Measurements from ENCODE around the gene SLC44A2. TPM values are rescaled to one million over a fixed set of nuclear protein-coding genes. Genes with fewer than 3 reads are reported as not detected.
A peak's percentile ranks its signal among the peaks of the same experiment; 100 is the strongest.

The SLC44A2 gene
- total RNA-seq, 1 donor from 2014 or later, result 41.2 TPM

- H3K9me3 ChIP-seq (ENCODE audit: control insufficient read depth in 3 of 3, low read length in 3 of 3), result no peaks in the 10 kb centered on the region
- no peak overlapping the region for H3K4me3 ChIP-seq (ENCODE audit: low read length in 3 of 3)
- peaks cover 64 to 75% (median 71%) of the 10 kb centered on the region in 3 donors for H3K36me3 ChIP-seq (ENCODE audit: control insufficient read depth in 3 of 3, insufficient read depth in 3 of 3, low read length in 3 of 3)
- H3K9ac ChIP-seq (ENCODE audit: low read depth in 1 of 3, low read length in 3 of 3), result no peak overlapping the region
- H3K4me1 ChIP-seq (ENCODE audit: control insufficient read depth in 3 of 3, insufficient read depth in 3 of 3, low read length in 3 of 3), result peaks cover 0 to 6% (median 3%) of the 10 kb centered on the region in 3 donors
- no peaks in the 10 kb centered on the region for H3K27me3 ChIP-seq (ENCODE audit: control insufficient read depth in 3 of 3, insufficient read depth in 3 of 3, low read length in 3 of 3)
- no peak overlapping the region for H3K27ac ChIP-seq (ENCODE audit: low read depth, low read length)
Measured at GRCh38 chr19:10636304-10636972, 11.1 kb downstream of the SLC44A2 start.

DNA sequence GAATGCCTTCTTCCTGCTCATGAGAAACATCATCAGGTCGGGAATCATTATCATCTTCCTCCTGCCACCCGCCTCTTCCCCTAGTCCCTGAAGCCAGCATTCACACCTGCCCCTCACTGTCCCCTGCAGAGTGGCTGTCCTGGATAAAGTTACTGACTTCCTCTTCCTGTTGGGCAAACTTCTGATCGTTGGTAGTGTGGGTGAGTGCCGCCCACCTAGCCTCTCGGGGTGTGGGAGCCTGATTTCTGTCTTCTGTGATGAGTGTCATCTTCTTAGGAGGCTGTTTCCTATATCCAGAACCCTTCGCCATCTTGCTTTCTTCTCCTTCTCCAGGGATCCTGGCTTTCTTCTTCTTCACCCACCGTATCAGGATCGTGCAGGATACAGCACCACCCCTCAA is 12.5 kb downstream of the SLC44A2 start:
- Histone ChIP-seq H3K36me3 (ENCODE audit: control insufficient read depth in 3 of 3, insufficient read depth in 3 of 3, low read length in 3 of 3) (peaks cover 64 to 75% (median 70%) of the 10 kb centered on the region in 3 donors), H3K4me3 (ENCODE audit: low read length in 3 of 3) (no peak overlapping the region), H3K27ac (ENCODE audit: low read depth, low read length) (no peak overlapping the region), H3K27me3 (ENCODE audit: control insufficient read depth in 3 of 3, insufficient read depth in 3 of 3, low read length in 3 of 3) (no peaks in the 10 kb centered on the region), H3K9ac (ENCODE audit: low read depth in 1 of 3, low read length in 3 of 3) (no peak overlapping the region), H3K4me1 (ENCODE audit: control insufficient read depth in 3 of 3, insufficient read depth in 3 of 3, low read length in 3 of 3) (peaks cover 4 to 13% (median 5%) of the 10 kb centered on the region in 3 donors), H3K9me3 (ENCODE audit: control insufficient read depth in 3 of 3, low read length in 3 of 3) (no peaks in the 10 kb centered on the region)

DNA sequence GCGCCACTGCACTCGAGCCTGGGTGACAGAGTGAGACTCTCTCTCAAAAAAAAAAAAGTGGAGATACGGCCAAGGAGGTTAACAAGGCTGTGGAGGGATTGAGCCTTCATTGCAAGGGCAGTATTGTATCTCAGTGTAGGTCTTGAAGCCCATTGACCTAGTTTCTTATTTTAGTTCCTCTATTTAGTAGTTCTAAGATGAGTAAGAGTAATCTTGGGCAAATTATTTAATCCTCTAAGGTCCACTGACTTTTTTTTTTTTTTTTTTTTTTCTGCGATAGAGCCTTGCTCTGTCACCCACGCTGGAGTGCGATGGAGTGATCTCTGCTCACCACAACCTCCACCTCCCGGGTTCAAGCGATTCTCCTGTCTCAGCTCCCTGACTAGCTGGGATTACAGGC is 14.5 kb downstream of the SLC44A2 start:
- Histone ChIP-seq H3K4me1 (ENCODE audit: control insufficient read depth in 3 of 3, insufficient read depth in 3 of 3, low read length in 3 of 3) (peaks cover 20 to 29% (median 22%) of the 10 kb centered on the region in 3 donors), H3K4me3 (ENCODE audit: low read length in 3 of 3) (no peak overlapping the region), H3K27ac (ENCODE audit: low read depth, low read length) (no peak overlapping the region), H3K9me3 (ENCODE audit: control insufficient read depth in 3 of 3, low read length in 3 of 3) (no peaks in the 10 kb centered on the region), H3K27me3 (ENCODE audit: control insufficient read depth in 3 of 3, insufficient read depth in 3 of 3, low read length in 3 of 3) (no peaks in the 10 kb centered on the region), H3K36me3 (ENCODE audit: control insufficient read depth in 3 of 3, insufficient read depth in 3 of 3, low read length in 3 of 3) (peaks cover 62 to 72% (median 71%) of the 10 kb centered on the region in 3 donors), H3K9ac (ENCODE audit: low read depth in 1 of 3, low read length in 3 of 3) (no peak overlapping the region)

- no peaks in the 10 kb centered on the region for H3K27me3 ChIP-seq (ENCODE audit: control insufficient read depth in 3 of 3, insufficient read depth in 3 of 3, low read length in 3 of 3)
- H3K36me3 ChIP-seq (ENCODE audit: control insufficient read depth in 3 of 3, insufficient read depth in 3 of 3, low read length in 3 of 3), result peaks cover 56 to 67% (median 65%) of the 10 kb centered on the region in 3 donors
- H3K9ac ChIP-seq (ENCODE audit: low read depth in 1 of 3, low read length in 3 of 3), result no peak overlapping the region
- H3K4me3 ChIP-seq (ENCODE audit: low read length in 3 of 3), result no peak overlapping the region
- no peak overlapping the region for H3K27ac ChIP-seq (ENCODE audit: low read depth, low read length)
- peaks cover 19 to 24% (median 20%) of the 10 kb centered on the region in 3 donors for H3K4me1 ChIP-seq (ENCODE audit: control insufficient read depth in 3 of 3, insufficient read depth in 3 of 3, low read length in 3 of 3)
- H3K9me3 ChIP-seq (ENCODE audit: control insufficient read depth in 3 of 3, low read length in 3 of 3), result no peaks in the 10 kb centered on the region
Measured at GRCh38 chr19:10640361-10640760, 15.0 kb downstream of the SLC44A2 start.

GRCh38 chr19:10641248-10641647 is 15.9 kb downstream of the SLC44A2 start:
- Histone ChIP-seq H3K4me3 (ENCODE audit: low read length in 3 of 3) (no peak overlapping the region), H3K4me1 (ENCODE audit: control insufficient read depth in 3 of 3, insufficient read depth in 3 of 3, low read length in 3 of 3) (peaks cover 19 to 23% (median 20%) of the 10 kb centered on the region in 3 donors), H3K27ac (ENCODE audit: low read depth, low read length) (no peak overlapping the region), H3K36me3 (ENCODE audit: control insufficient read depth in 3 of 3, insufficient read depth in 3 of 3, low read length in 3 of 3) (peaks cover 50 to 61% (median 60%) of the 10 kb centered on the region in 3 donors), H3K9ac (ENCODE audit: low read depth in 1 of 3, low read length in 3 of 3) (no peak overlapping the region), H3K27me3 (ENCODE audit: control insufficient read depth in 3 of 3, insufficient read depth in 3 of 3, low read length in 3 of 3) (no peaks in the 10 kb centered on the region), H3K9me3 (ENCODE audit: control insufficient read depth in 3 of 3, low read length in 3 of 3) (no peaks in the 10 kb centered on the region)

- no peak overlapping the region for H3K4me3 ChIP-seq (ENCODE audit: low read length in 3 of 3)
- H3K36me3 ChIP-seq (ENCODE audit: control insufficient read depth in 3 of 3, insufficient read depth in 3 of 3, low read length in 3 of 3), result peaks cover 38 to 48% (median 48%) of the 10 kb centered on the region in 3 donors
- no peaks in the 10 kb centered on the region for H3K9me3 ChIP-seq (ENCODE audit: control insufficient read depth in 3 of 3, low read length in 3 of 3)
- no peaks in the 10 kb centered on the region for H3K27me3 ChIP-seq (ENCODE audit: control insufficient read depth in 3 of 3, insufficient read depth in 3 of 3, low read length in 3 of 3)
- H3K9ac ChIP-seq (ENCODE audit: low read depth in 1 of 3, low read length in 3 of 3), result no peak overlapping the region
- peaks cover 19 to 23% (median 20%) of the 10 kb centered on the region in 3 donors for H3K4me1 ChIP-seq (ENCODE audit: control insufficient read depth in 3 of 3, insufficient read depth in 3 of 3, low read length in 3 of 3)
- H3K27ac ChIP-seq (ENCODE audit: low read depth, low read length), result no peak overlapping the region
Measured at GRCh38 chr19:10642473-10643171, 17.3 kb downstream of the SLC44A2 start.

- peak overlapping the region in 2 of 3 donors; percentile 20 to 70 for H3K9ac ChIP-seq (ENCODE audit: low read depth in 1 of 3, low read length in 3 of 3)
- peaks cover 19 to 23% (median 20%) of the 10 kb centered on the region in 3 donors for H3K4me1 ChIP-seq (ENCODE audit: control insufficient read depth in 3 of 3, insufficient read depth in 3 of 3, low read length in 3 of 3)
- H3K27me3 ChIP-seq (ENCODE audit: control insufficient read depth in 3 of 3, insufficient read depth in 3 of 3, low read length in 3 of 3), result no peaks in the 10 kb centered on the region
- peak overlapping the region; percentile 20 for H3K27ac ChIP-seq (ENCODE audit: low read depth, low read length)
- H3K36me3 ChIP-seq (ENCODE audit: control insufficient read depth in 3 of 3, insufficient read depth in 3 of 3, low read length in 3 of 3), result peaks cover 32 to 40% (median 40%) of the 10 kb centered on the region in 3 donors
- H3K9me3 ChIP-seq (ENCODE audit: control insufficient read depth in 3 of 3, low read length in 3 of 3), result no peaks in the 10 kb centered on the region
- no peak overlapping the region for H3K4me3 ChIP-seq (ENCODE audit: low read length in 3 of 3)
Measured at GRCh38 chr19:10643172-10643967, 18.0 kb downstream of the SLC44A2 start.

GRCh38 chr19:10643968-10644259 is 18.6 kb downstream of the SLC44A2 start:
- Histone ChIP-seq H3K27ac (ENCODE audit: low read depth, low read length) (peak overlapping the region; percentile 20), H3K9me3 (ENCODE audit: control insufficient read depth in 3 of 3, low read length in 3 of 3) (no peaks in the 10 kb centered on the region), H3K4me3 (ENCODE audit: low read length in 3 of 3) (no peak overlapping the region), H3K36me3 (ENCODE audit: control insufficient read depth in 3 of 3, insufficient read depth in 3 of 3, low read length in 3 of 3) (peaks cover 32 to 39% (median 38%) of the 10 kb centered on the region in 3 donors), H3K9ac (ENCODE audit: low read depth in 1 of 3, low read length in 3 of 3) (peak overlapping the region in 2 of 3 donors; percentile 20 to 70), H3K4me1 (ENCODE audit: control insufficient read depth in 3 of 3, insufficient read depth in 3 of 3, low read length in 3 of 3) (peaks cover 19 to 23% (median 20%) of the 10 kb centered on the region in 3 donors), H3K27me3 (ENCODE audit: control insufficient read depth in 3 of 3, insufficient read depth in 3 of 3, low read length in 3 of 3) (no peaks in the 10 kb centered on the region)

DNA sequence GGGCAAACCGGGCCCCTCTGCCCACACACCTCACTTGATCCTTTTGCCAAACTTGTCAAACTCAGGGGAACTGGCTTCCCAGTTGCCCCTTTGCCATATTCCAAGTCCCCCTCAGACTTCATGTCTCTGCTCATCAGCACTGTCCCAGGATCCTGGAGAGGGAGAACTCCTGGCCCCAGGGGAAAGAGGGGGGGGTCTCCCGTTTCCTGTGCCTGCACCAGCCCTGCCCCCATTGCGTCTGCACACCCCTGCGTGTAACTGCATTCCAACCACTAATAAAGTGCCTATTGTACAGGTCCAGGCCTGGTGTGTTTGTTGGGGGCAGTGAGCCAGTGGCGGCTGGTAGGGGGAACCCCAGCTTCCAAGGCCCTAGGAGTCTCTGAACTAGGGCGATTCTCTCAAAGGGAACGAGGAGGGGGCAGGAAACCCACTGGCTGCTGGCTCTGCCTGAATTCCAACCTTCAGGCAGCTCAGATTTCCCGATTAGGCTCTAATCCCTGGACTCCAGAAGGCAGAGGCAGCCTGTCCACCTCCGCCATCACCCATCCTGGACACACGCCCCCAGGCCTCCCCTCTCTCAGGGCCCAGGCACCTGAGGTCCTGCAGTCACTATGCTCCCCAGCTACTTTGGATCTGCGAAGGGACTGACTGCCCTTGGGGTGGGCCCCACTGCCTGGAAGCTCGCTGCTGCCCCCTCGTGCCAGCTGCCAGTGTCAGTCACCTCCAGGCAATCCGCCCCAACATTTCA is 19.1 kb downstream of the SLC44A2 start:
- Histone ChIP-seq H3K27me3 (ENCODE audit: control insufficient read depth in 3 of 3, insufficient read depth in 3 of 3, low read length in 3 of 3) (no peaks in the 10 kb centered on the region), H3K36me3 (ENCODE audit: control insufficient read depth in 3 of 3, insufficient read depth in 3 of 3, low read length in 3 of 3) (peaks cover 27 to 34% (median 33%) of the 10 kb centered on the region in 3 donors), H3K4me1 (ENCODE audit: control insufficient read depth in 3 of 3, insufficient read depth in 3 of 3, low read length in 3 of 3) (peaks cover 19 to 23% (median 20%) of the 10 kb centered on the region in 3 donors), H3K9ac (ENCODE audit: low read depth in 1 of 3, low read length in 3 of 3) (peak overlapping the region; percentile 43 to 70 (median 53)), H3K27ac (ENCODE audit: low read depth, low read length) (peak overlapping the region; percentile 20), H3K4me3 (ENCODE audit: low read length in 3 of 3) (no peak overlapping the region), H3K9me3 (ENCODE audit: control insufficient read depth in 3 of 3, low read length in 3 of 3) (no peaks in the 10 kb centered on the region)
